GM19035 (cell line): ENCODE data around the gene NOCT.
"Not testable (repeated sequence)": the region's sequence is repeated elsewhere in the genome, so short reads cannot be mapped to it uniquely, and the experiment has no call there.

Experiments used
- ATAC-seq: cut with Tn5 transposase; IDR thresholded peaks from one replicate; pipeline ENCODE4 v1.9.1; 2021; ENCODE audit not compliant: unreplicated experiment

Gene NOCT

GRCh38 chr4:139015269-139015947 is at the start of gene NOCT:
Gene NOCT, plus strand, starts transcription at chr4:139015781. Its CDS starts 201 bp downstream, at chr4:139015982.
- ATAC-seq, result peak; percentile 94

GRCh38 chr4:138967313-138967712 is 48.3 kb upstream of the NOCT start:
- peak; percentile 91 for ATAC-seq

- ATAC-seq, result no peak
Observed at GRCh38 chr4:138972956-138973801, 42.4 kb upstream of the NOCT start.

GRCh38 chr4:138975225-138975624 is 40.4 kb upstream of the NOCT start:
- ATAC-seq, result no peak

- ATAC-seq, result no peak
Observed at GRCh38 chr4:138976526-138976925, 39.1 kb upstream of the NOCT start.

GRCh38 chr4:138977524-138977923 is 38.1 kb upstream of the NOCT start:
- ATAC-seq, result peak; percentile 96

- no peak for ATAC-seq
Observed at GRCh38 chr4:138978028-138978585, 37.5 kb upstream of the NOCT start.

- ATAC-seq, result no peak
Observed at GRCh38 chr4:138978600-138978999, 37.0 kb upstream of the NOCT start.

- no peak for ATAC-seq
Observed at GRCh38 chr4:138979742-138980141, 35.8 kb upstream of the NOCT start.

GRCh38 chr4:138981930-138982390 is 33.6 kb upstream of the NOCT start:
- no peak for ATAC-seq

GRCh38 chr4:138982754-138983153 is 32.8 kb upstream of the NOCT start:
- no peak for ATAC-seq

GRCh38 chr4:138983690-138984089 is 31.9 kb upstream of the NOCT start:
- no peak for ATAC-seq

- ATAC-seq, result no peak
Observed at GRCh38 chr4:138984647-138985046, 30.9 kb upstream of the NOCT start.

GRCh38 chr4:138992676-138993075 is 22.9 kb upstream of the NOCT start:
- ATAC-seq, result no peak

- ATAC-seq, result no peak
Observed at GRCh38 chr4:138996090-138996489, 19.5 kb upstream of the NOCT start.

GRCh38 chr4:138999666-139000065 is 15.9 kb upstream of the NOCT start:
- no peak for ATAC-seq

- not testable (repeated sequence) for ATAC-seq
Observed at GRCh38 chr4:139000134-139000533, 15.4 kb upstream of the NOCT start.

- not testable (repeated sequence) for ATAC-seq
Observed at GRCh38 chr4:139001430-139001829, 14.2 kb upstream of the NOCT start.

- ATAC-seq, result not testable (repeated sequence)
Observed at GRCh38 chr4:139003668-139004067, 11.9 kb upstream of the NOCT start.

- no peak for ATAC-seq
Observed at GRCh38 chr4:139005774-139006173, 9.8 kb upstream of the NOCT start.

- ATAC-seq, result no peak
Observed at GRCh38 chr4:139007640-139008039, 7.9 kb upstream of the NOCT start.

- ATAC-seq, result not testable (repeated sequence)
Observed at GRCh38 chr4:139008278-139008677, 7.3 kb upstream of the NOCT start.
